ENCODE data around the gene MSRB3. TPM values are rescaled to one million over a fixed set of nuclear protein-coding genes. Genes with fewer than 3 reads are reported as not detected.

MSRB3 gene
- total RNA-seq, 1 donor from 2014 or later: 1.1 TPM

GRCh38 chr12:65300679-65301349 lies 22.3 kb downstream of the MSRB3 start:
- Mint-ChIP-seq H3K9me3 (ENCODE audit: low read depth) (peaks cover 6% of the 10 kb centered on the region), H3K4me3 (ENCODE audit: low read depth) (no peak overlapping the region), H3K4me1 (ENCODE audit: low read depth) (peaks cover 8% of the 10 kb centered on the region), H3K27ac (no peak overlapping the region), H3K36me3 (ENCODE audit: insufficient read depth) (no peaks in the 10 kb centered on the region), H3K27me3 (no peaks in the 10 kb centered on the region)
- peak; percentile 57 for TF ChIP-seq CTCF (IDR thresholded peaks at IDR 0.05; ENCODE audit: unreplicated experiment)
- DNase-seq (ENCODE audit: low spot score, unreplicated experiment): no peak

- H3K4me1 Mint-ChIP-seq (ENCODE audit: low read depth): peaks cover 12% of the 10 kb centered on the region
- no peak overlapping the region for H3K27ac Mint-ChIP-seq
- DNase-seq (ENCODE audit: low spot score, unreplicated experiment): no peak
- TF ChIP-seq CTCF (IDR thresholded peaks at IDR 0.05; ENCODE audit: unreplicated experiment): no peak
- H3K27me3 Mint-ChIP-seq: no peaks in the 10 kb centered on the region
- no peaks in the 10 kb centered on the region for H3K9me3 Mint-ChIP-seq (ENCODE audit: low read depth)
- H3K4me3 Mint-ChIP-seq (ENCODE audit: low read depth): no peak overlapping the region
- no peaks in the 10 kb centered on the region for H3K36me3 Mint-ChIP-seq (ENCODE audit: insufficient read depth)
Measured at GRCh38 chr12:65302891-65303290, 24.4 kb downstream of the MSRB3 start.

GRCh38 chr12:65305346-65305950 lies 27.0 kb downstream of the MSRB3 start:
- Mint-ChIP-seq H3K36me3 (ENCODE audit: insufficient read depth) (no peaks in the 10 kb centered on the region), H3K4me3 (ENCODE audit: low read depth) (no peak overlapping the region), H3K9me3 (ENCODE audit: low read depth) (no peaks in the 10 kb centered on the region), H3K27me3 (no peaks in the 10 kb centered on the region), H3K4me1 (ENCODE audit: low read depth) (peaks cover 13% of the 10 kb centered on the region), H3K27ac (no peak overlapping the region)
- DNase-seq (ENCODE audit: low spot score, unreplicated experiment): no peak
- no peak for TF ChIP-seq CTCF (IDR thresholded peaks at IDR 0.05; ENCODE audit: unreplicated experiment)

GRCh38 chr12:65306366-65307168 lies 28.1 kb downstream of the MSRB3 start:
- DNase-seq (ENCODE audit: low spot score, unreplicated experiment): no peak

More at GRCh38 chr12:65306366-65307168, 28.1 kb downstream of the MSRB3 start:
- H3K36me3 Mint-ChIP-seq (ENCODE audit: insufficient read depth): no peaks in the 10 kb centered on the region
- H3K4me1 Mint-ChIP-seq (ENCODE audit: low read depth): peaks cover 13% of the 10 kb centered on the region
- no peak overlapping the region for H3K27ac Mint-ChIP-seq
- peak; percentile 65 for TF ChIP-seq CTCF (IDR thresholded peaks at IDR 0.05; ENCODE audit: unreplicated experiment)
- no peaks in the 10 kb centered on the region for H3K9me3 Mint-ChIP-seq (ENCODE audit: low read depth)
- no peak overlapping the region for H3K4me3 Mint-ChIP-seq (ENCODE audit: low read depth)
- H3K27me3 Mint-ChIP-seq: no peaks in the 10 kb centered on the region
